ENCODE results near the gene MOCS3. TPM values are rescaled to one million over a fixed set of nuclear protein-coding genes. Genes with fewer than 3 reads are reported as not detected.
"Not testable (repeated sequence)": the region's sequence is repeated elsewhere in the genome, so short reads cannot be mapped to it uniquely, and the experiment has no call there.

Gene MOCS3
- polyA plus RNA-seq, 1 donor from 2014 or later: 5.5 TPM

DNA sequence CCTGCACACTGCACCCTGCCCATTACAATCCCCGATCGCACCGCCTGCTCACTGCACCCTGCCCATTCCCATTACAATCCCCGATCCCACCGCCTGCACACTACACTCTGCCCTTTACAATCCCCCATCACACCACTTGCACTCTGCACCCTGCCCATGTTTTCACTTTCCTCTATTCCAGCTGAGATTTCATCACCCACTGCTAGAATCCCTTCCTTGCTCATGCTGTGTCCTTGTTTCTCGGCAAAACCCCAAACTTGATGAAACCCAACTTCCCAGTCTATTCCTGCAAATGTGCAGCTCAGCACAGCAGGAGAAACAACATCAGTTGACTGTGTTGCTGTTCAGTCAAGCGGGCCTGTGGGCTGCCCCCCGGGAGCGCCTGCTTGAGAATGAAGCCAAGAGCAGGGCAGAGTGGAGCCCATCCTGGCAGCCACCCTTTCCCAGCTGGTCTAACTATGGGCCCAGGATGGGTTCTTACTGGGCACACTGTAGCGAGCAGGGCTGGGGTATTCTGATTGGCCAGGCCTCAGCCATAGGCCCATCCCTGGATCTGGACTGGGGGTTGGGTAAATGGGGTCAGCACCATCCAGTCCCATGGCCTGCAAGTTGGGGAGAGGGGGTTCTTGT, 17.2 kb downstream of the MOCS3 start:
- H4K20me1 ChIP-seq (ENCODE audit: insufficient read depth): no peaks in the 10 kb centered on the region
- H3K4me2 ChIP-seq (ENCODE audit: low read length): no peak overlapping the region

DNA sequence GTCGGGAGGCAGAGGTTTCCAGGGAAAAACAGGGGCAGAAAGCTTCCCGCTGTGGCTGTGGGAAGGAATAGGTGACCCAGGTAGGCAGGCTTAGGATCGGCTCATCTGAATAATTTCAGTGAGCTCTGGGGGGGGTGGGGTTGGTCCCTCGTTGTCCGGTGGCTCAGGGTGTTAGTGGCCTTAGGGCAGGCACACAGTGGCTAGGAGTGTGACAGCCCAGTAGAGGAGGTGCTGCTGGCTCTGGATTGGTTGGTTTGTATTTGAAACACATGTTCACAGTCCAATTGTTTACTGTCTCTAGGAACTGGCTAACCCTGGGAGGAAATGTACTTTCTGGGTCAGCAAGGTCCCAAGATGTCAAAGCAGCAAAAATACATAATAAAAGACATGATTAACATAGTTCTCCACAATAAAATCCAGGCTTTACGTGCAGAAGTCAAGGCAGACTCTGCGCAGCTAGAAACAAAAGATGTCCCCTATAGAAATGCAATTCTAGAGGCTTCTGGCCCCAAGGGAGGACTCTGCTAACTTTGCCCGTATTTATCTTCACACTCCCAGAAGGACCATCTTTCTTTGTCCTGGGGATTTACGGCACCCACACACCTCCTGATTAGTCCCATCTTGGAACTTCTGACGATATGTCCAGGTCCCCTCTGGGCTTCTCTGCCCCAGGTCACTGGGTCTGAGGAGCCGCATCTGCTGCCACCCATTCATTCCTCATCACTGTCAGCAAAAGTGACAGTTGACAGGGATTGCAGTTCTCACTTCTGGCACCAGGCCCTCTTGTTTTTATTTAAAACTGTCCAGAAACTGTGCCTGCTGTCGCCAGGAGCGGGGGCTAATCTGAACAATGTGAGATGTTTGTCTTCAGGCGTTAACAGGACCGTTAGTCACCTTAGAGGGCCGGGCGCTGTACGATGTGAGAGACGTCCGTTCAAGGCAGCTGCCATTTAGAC, 18.7 kb downstream of the MOCS3 start:
- Histone ChIP-seq H3K9me3 (ENCODE audit: low read length) (no peaks in the 10 kb centered on the region), H3K79me2 (replicated peaks; ENCODE audit: insufficient read depth, low read length) (no peaks in the 10 kb centered on the region), H3K4me3 (ENCODE audit: low read length) (no peak overlapping the region), H2AFZ (ENCODE audit: low read depth, low read length) (no peak overlapping the region), H3K9me2 (ENCODE audit: insufficient read depth, low read length) (no peaks in the 10 kb centered on the region), H3K27ac (ENCODE audit: low read length) (no peak overlapping the region), H3K36me3 (ENCODE audit: insufficient read depth, low read length) (no peaks in the 10 kb centered on the region), H3K9ac (ENCODE audit: low read length) (no peak overlapping the region), H3F3A (ENCODE audit: insufficient read depth, low read length, poor library complexity, severe bottlenecking) (no peaks in the 10 kb centered on the region), H4K20me1 (ENCODE audit: insufficient read depth) (no peaks in the 10 kb centered on the region), H3K4me2 (ENCODE audit: low read length) (no peak overlapping the region), H3K27me3 (ENCODE audit: insufficient read depth, low read depth, low read length) (no peaks in the 10 kb centered on the region)
- no peak for TF ChIP-seq POLR2AphosphoS5 (IDR thresholded peaks at IDR 0.05)
- no peak for TF ChIP-seq MXI1 (conservative IDR thresholded peaks at IDR 0.05; ENCODE audit: poor library complexity, severe bottlenecking)
- TF ChIP-seq, protein P1, sequence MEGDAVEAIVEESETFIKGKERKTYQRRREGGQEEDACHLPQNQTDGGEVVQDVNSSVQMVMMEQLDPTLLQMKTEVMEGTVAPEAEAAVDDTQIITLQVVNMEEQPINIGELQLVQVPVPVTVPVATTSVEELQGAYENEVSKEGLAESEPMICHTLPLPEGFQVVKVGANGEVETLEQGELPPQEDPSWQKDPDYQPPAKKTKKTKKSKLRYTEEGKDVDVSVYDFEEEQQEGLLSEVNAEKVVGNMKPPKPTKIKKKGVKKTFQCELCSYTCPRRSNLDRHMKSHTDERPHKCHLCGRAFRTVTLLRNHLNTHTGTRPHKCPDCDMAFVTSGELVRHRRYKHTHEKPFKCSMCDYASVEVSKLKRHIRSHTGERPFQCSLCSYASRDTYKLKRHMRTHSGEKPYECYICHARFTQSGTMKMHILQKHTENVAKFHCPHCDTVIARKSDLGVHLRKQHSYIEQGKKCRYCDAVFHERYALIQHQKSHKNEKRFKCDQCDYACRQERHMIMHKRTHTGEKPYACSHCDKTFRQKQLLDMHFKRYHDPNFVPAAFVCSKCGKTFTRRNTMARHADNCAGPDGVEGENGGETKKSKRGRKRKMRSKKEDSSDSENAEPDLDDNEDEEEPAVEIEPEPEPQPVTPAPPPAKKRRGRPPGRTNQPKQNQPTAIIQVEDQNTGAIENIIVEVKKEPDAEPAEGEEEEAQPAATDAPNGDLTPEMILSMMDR (IDR thresholded peaks at IDR 0.05; ENCODE audit: poor library complexity, severe bottlenecking): no peak
- TF ChIP-seq RAD21 (conservative IDR thresholded peaks at IDR 0.05): no peak
- TF ChIP-seq TAF1 (IDR thresholded peaks at IDR 0.05; ENCODE audit: low read depth): no peak
- no peak for TF ChIP-seq EP300 (conservative IDR thresholded peaks at IDR 0.05; ENCODE audit: poor library complexity, severe bottlenecking)
- TF ChIP-seq EZH2 (IDR thresholded peaks at IDR 0.05; ENCODE audit: borderline replicate concordance, insufficient read depth, low read length, poor library complexity, severe bottlenecking): no peak

More for the DNA sequence above, 17.2 kb downstream of the MOCS3 start:
- Histone ChIP-seq H3F3A (ENCODE audit: insufficient read depth, low read length, poor library complexity, severe bottlenecking) (no peaks in the 10 kb centered on the region), H3K27me3 (ENCODE audit: insufficient read depth, low read depth, low read length) (no peaks in the 10 kb centered on the region), H3K4me3 (ENCODE audit: low read length) (no peak overlapping the region), H2AFZ (ENCODE audit: low read depth, low read length) (no peak overlapping the region), H3K9me2 (ENCODE audit: insufficient read depth, low read length) (no peaks in the 10 kb centered on the region), H3K9me3 (ENCODE audit: low read length) (no peaks in the 10 kb centered on the region), H3K9ac (ENCODE audit: low read length) (no peak overlapping the region), H3K27ac (ENCODE audit: low read length) (no peak overlapping the region), H3K36me3 (ENCODE audit: insufficient read depth, low read length) (no peaks in the 10 kb centered on the region), H3K79me2 (replicated peaks; ENCODE audit: insufficient read depth, low read length) (no peaks in the 10 kb centered on the region)
- no peak for TF ChIP-seq MXI1 (conservative IDR thresholded peaks at IDR 0.05; ENCODE audit: poor library complexity, severe bottlenecking)
- no peak for TF ChIP-seq RAD21 (conservative IDR thresholded peaks at IDR 0.05)
- TF ChIP-seq, protein P1 (IDR thresholded peaks at IDR 0.05; ENCODE audit: poor library complexity, severe bottlenecking): no peak
- TF ChIP-seq EZH2 (IDR thresholded peaks at IDR 0.05; ENCODE audit: borderline replicate concordance, insufficient read depth, low read length, poor library complexity, severe bottlenecking): no peak

- H3K4me3 ChIP-seq (ENCODE audit: low read length); H3K9ac ChIP-seq (ENCODE audit: low read length); H3K36me3 ChIP-seq (ENCODE audit: insufficient read depth, low read length); H3K27ac ChIP-seq (ENCODE audit: low read length); H3K9me3 ChIP-seq (ENCODE audit: low read length); H2AFZ ChIP-seq (ENCODE audit: low read depth, low read length); H3K9me2 ChIP-seq (ENCODE audit: insufficient read depth, low read length); H3K79me2 ChIP-seq (replicated peaks; ENCODE audit: insufficient read depth, low read length); H4K20me1 ChIP-seq (ENCODE audit: insufficient read depth); H3K4me2 ChIP-seq (ENCODE audit: low read length); H3K27me3 ChIP-seq (ENCODE audit: insufficient read depth, low read depth, low read length); H3F3A ChIP-seq (ENCODE audit: insufficient read depth, low read length, poor library complexity, severe bottlenecking): not testable (repeated sequence)
Measured at GRCh38 chr20:50978533-50978932, 19.9 kb downstream of the MOCS3 start.
